ENCODE data around the gene FIP1L1.

DNA sequence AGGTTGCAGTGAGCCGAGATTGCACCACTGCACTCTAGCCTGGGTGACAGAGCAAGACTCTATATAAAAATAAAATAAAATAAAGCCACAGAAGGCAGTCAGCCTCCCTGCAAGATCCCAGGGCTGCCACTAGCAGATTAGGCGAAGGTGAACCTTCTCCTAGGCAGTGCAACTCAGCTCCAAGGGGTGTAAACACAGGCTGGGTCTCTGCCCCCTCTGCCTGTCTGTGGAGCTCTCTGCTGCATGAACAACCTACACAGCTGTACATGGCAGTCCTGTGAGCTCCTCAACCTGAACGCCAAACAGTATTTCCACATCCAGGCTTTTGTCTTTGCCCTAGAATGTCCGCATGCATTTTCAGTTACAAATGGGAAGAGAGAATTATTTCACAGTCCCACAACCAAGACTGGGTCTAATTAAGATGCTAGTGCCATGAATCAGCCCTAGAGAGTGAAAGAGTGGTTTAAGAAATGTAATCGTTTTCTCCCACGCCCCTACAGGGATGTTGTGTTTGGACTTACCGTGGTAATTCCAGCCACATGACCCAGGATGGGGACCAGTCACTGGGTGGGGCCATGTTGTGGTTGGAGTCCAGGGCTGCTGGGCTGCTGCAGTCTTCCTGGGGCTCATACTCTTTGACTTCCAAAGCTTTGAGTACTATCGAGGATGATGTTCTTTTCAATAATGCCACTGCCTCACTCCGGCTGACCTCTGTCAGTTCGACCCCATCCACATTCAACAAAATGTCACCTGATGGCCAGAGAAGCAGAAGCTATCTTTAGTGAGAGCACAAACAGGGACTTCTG lies 99.0 kb downstream of the FIP1L1 start:
- TF ChIP-seq CTCF (IDR thresholded peaks at IDR 0.05) (0 out of 2 replicates have a peak, but pooled peaks have one; percentile 6), SMC3 (IDR thresholded peaks at IDR 0.05; ENCODE audit: low read depth, low read length) (no peak), TCF12 (IDR thresholded peaks at IDR 0.05) (peak; percentile 85), POLR2AphosphoS5 (IDR thresholded peaks at IDR 0.05; ENCODE audit: low read depth, low read length) (peak; percentile 18; the same call in 1 of the 2 replicates), TEAD4 (IDR thresholded peaks at IDR 0.05; ENCODE audit: borderline replicate concordance, insufficient read depth) (no peak), EZH2phosphoT487 (IDR thresholded peaks at IDR 0.05; ENCODE audit: borderline replicate concordance, low read depth) (no peak), RCOR1 (IDR thresholded peaks at IDR 0.05; ENCODE audit: low read length) (no peak), SIN3A (IDR thresholded peaks at IDR 0.05; ENCODE audit: borderline replicate concordance, low read depth, low read length) (no peak), PBX3 (IDR thresholded peaks at IDR 0.05) (peak; percentile 38; the same call in 1 of the 2 replicates), RFX5 (IDR thresholded peaks at IDR 0.05; ENCODE audit: low read length) (no peak), TAF1 (IDR thresholded peaks at IDR 0.05; ENCODE audit: borderline replicate concordance, low read depth, low read length) (no peak), FOSL2 (IDR thresholded peaks at IDR 0.05; ENCODE audit: borderline replicate concordance, low read depth) (peak; percentile 76; the same call in 1 of the 2 replicates), RAD21 (IDR thresholded peaks at IDR 0.05; ENCODE audit: low read length) (no peak)
- TF ChIP-seq, protein P1, sequence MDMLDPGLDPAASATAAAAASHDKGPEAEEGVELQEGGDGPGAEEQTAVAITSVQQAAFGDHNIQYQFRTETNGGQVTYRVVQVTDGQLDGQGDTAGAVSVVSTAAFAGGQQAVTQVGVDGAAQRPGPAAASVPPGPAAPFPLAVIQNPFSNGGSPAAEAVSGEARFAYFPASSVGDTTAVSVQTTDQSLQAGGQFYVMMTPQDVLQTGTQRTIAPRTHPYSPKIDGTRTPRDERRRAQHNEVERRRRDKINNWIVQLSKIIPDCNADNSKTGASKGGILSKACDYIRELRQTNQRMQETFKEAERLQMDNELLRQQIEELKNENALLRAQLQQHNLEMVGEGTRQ (IDR thresholded peaks at IDR 0.05; ENCODE audit: borderline replicate concordance, low read depth, low read length) = no peak
